Esophagus muscularis mucosa (tissue), 4 donors: ENCODE measurements around the gene MSMB. TPM values are rescaled to one million over a fixed set of nuclear protein-coding genes. Genes with fewer than 3 reads are reported as not detected.
"Not testable (repeated sequence)": the region's sequence is repeated elsewhere in the genome, so short reads cannot be mapped to it uniquely, and the experiment has no call there.

Experiments used
- DNase-seq: peaks from one replicate; pipeline ENCODE4 v3.0.0-alpha.2; 2017; ENCODE audit errors: extremely low spot score
- H3K27ac ChIP-seq, 4 donors: fragments of 200-600 bp; sonication (generic); replicated peaks in 1 of 4; 1 replicate in 3 of 4; 2 replicates in 1 of 4; pipeline ENCODE4 v1.5.1; 2016 to 2019; ENCODE audit warnings: mild to moderate bottlenecking in 1 of 4
- H3K27me3 ChIP-seq, 4 donors: fragments of 200-600 bp; sonication (generic); one replicate each; pipeline versions ENCODE4 v1.5.1 to v1.6.0; 2016 to 2019
- H3K36me3 ChIP-seq, 4 donors: fragments of 200-600 bp; sonication (generic); one replicate each; pipeline ENCODE4 v1.5.1; 2016 to 2019
- H3K4me1 ChIP-seq, 4 donors: fragments of 200-600 bp; sonication (generic); one replicate each; pipeline ENCODE4 v1.5.1; 2016 to 2019
- H3K4me3 ChIP-seq, 4 donors: fragments of 200-600 bp; sonication (generic); 1 replicate in 2 of 4; 2 replicates in 2 of 4; pipeline ENCODE4 v1.5.1; 2016 to 2019; ENCODE audit warnings: mild to moderate bottlenecking in 4 of 4, moderate library complexity in 1 of 4
- H3K9me3 ChIP-seq, 4 donors: fragments of 200-600 bp; sonication (generic); 1 replicate in 3 of 4; 2 replicates in 1 of 4; pipeline ENCODE4 v1.5.1; 2016 to 2019
- CTCF ChIP-seq, 3 experiments: fragments of 200-600 bp in 2 of 3; fragments of 450-650 bp in 1 of 3; sonication (generic) in 2 of 3; IDR thresholded peaks; one replicate each; pipeline ENCODE4 v1.5.1; 2017 to 2019; ENCODE audit warnings: antibody characterized with exemption in 3 of 3, mild to moderate bottlenecking in 2 of 3, moderate library complexity in 1 of 3
- EP300 ChIP-seq: sonication (generic); formaldehyde crosslinking; IDR thresholded peaks from one replicate; pipeline ENCODE4 v1.6.1; 2017; ENCODE audit warnings: antibody characterized with exemption
- POLR2A ChIP-seq: fragments of 450-650 bp; IDR thresholded peaks from one replicate; pipeline ENCODE4 v1.6.1; 2017; ENCODE audit warnings: antibody characterized with exemption, moderate library complexity, mild to moderate bottlenecking, low read depth
- POLR2AphosphoS5 ChIP-seq, 2 donors: sonication (generic); formaldehyde crosslinking; IDR thresholded peaks; one replicate each; pipeline ENCODE4 v1.6.1; 2017; ENCODE audit warnings: antibody characterized with exemption in 2 of 2
- whole genome bisulfite sequencing: methylation state at CpG from one replicate; pipeline ENCODE4 v1.1.5; 2018; 5-methylcytosine and 5-hydroxymethylcytosine counted together
- intact Hi-C: fragments of 100-400 bp; cut with DNase I; formaldehyde crosslinking; loops from one replicate; pipeline ENCODE4 v1.15.1; 2023
- small RNA-seq, 3 donors: library from RNA; depleted of rRNA; stranded (forward); fragments of <200 nt; gene quantifications; one replicate each; pipeline ENCODE3, GENCODE V24; 2016
- total RNA-seq, 4 donors: library from RNA; depleted of rRNA; stranded (reverse); fragments of >200 nt; gene quantifications; one replicate each; pipeline versions ENCODE4 v1.1.0 to v1.2.1, GENCODE V29; 2016

MSMB gene
- total RNA-seq, 4 donors from 2014 or later, result not detected

- Histone ChIP-seq H3K9me3 (no peaks in the 10 kb centered on the region), H3K36me3 (peaks cover 10 to 68% (median 51%) of the 10 kb centered on the region in 4 donors), H3K4me1 (no peaks in the 10 kb centered on the region), H3K27ac (no peak overlapping the region), H3K27me3 (no peaks in the 10 kb centered on the region), H3K4me3 (no peak overlapping the region)
- 85% methylated on average over 5 of the region's 5 CpGs for WGBS
- intact Hi-C loops, result no loop called here
- TF ChIP-seq POLR2AphosphoS5 (IDR thresholded peaks at IDR 0.05) (no peak), EP300 (no peak), POLR2A (no peak), CTCF (IDR thresholded peaks at IDR 0.05) (no peak)
- no peak for DNase-seq
Measured at GRCh38 chr10:45997994-45998763, 47.9 kb downstream of the MSMB start.

DNA sequence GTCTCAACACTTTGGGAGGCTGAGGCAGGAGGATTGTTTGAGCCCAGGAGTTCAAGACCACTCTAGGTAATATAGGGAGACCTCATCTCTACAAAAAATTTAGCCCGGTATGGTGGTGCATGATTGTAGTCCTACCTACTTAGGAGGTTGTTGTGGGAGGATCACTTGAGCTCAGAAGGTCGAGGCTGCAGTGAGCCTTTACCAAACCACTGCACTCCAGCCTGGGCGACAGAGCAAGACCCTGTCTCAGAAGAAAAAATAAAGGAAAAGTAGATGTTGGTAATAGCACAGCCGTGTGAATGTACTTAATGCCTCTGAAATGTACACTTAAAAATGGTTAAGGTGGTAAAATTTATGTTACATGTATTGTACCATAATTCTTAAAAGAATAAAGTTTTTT is 48.5 kb downstream of the MSMB start:
- intact Hi-C loops, result no loop called here
- Histone ChIP-seq H3K4me3 (no peak overlapping the region), H3K4me1 (no peaks in the 10 kb centered on the region), H3K27ac (no peak overlapping the region), H3K27me3 (no peaks in the 10 kb centered on the region), H3K36me3 (peaks cover 10 to 69% (median 46%) of the 10 kb centered on the region in 4 donors), H3K9me3 (no peaks in the 10 kb centered on the region)
- 95% methylated on average over 4 of the region's 4 CpGs for WGBS
- no peak for TF ChIP-seq POLR2AphosphoS5 (IDR thresholded peaks at IDR 0.05)
- DNase-seq, result no peak

DNA sequence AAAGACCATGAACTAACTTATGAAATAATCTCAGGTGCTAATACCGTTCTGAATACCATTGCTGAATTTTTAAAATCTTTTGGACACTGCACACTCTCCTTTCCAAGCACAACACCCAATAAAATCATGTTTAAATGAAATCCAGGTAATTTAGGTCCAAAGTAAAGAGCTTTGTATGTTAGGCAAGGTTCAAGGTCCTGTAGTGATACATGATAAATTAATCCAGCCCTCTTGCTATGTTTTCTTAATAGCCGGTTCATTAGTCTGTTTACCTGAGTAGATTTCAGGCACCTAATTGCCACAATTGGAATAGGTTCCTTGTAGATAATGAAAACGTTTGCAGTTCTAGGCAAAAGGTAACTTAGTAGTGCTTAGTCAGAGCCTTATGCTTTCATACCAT is 60.5 kb downstream of the MSMB start:
- H3K36me3 ChIP-seq, result peaks cover 7 to 60% (median 24%) of the 10 kb centered on the region in 4 donors
- intact Hi-C loops, DNase-seq, H3K4me3 ChIP-seq, H3K27me3 ChIP-seq, H3K9me3 ChIP-seq, H3K27ac ChIP-seq, H3K4me1 ChIP-seq: not testable (repeated sequence)
- WGBS, result 79% methylated on average over 3 of the region's 3 CpGs

- 81% methylated on average over 2 of the region's 2 CpGs for WGBS
- H3K4me1 ChIP-seq, DNase-seq, H3K27me3 ChIP-seq, H3K9me3 ChIP-seq, H3K4me3 ChIP-seq, H3K27ac ChIP-seq, intact Hi-C loops: not testable (repeated sequence)
- peaks cover 7 to 57% (median 20%) of the 10 kb centered on the region in 4 donors for H3K36me3 ChIP-seq
Measured at GRCh38 chr10:45984473-45984872, 61.6 kb downstream of the MSMB start.

DNA sequence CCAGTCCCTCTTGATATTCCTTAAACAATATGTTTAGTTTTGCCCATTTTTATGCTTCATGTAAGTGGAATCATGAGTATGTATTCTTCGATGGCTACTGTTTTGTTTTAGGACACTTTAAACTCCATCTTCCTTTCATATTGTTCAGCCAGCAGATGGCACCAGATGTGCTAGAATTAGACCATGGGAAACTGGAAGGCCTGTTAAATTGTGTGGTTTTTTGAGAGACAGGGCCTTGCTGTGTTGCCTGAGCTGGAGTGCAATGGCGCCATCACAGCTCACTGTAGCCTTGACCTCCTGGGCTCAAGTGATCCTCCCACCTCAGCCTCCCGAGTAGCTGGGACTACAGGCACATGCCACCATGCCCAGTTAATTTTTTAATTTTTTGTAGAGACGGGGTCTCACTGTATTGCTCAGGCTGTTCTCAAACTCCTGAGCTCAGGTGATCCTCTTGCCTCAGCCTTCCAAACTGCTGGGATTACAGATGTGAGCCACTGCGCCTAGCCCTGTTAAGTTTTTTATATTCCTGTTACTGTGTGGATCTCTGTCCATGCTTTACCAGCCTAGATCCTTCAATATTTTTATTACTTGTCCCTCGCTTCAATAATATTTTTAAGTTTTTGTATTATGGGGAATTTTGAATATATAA is 62.4 kb downstream of the MSMB start:
- WGBS, result 76% methylated on average over 6 of the region's 6 CpGs
- H3K4me3 ChIP-seq, DNase-seq, intact Hi-C loops, H3K9me3 ChIP-seq, H3K27ac ChIP-seq, H3K4me1 ChIP-seq, H3K27me3 ChIP-seq: not testable (repeated sequence)
- peaks cover 7 to 49% (median 17%) of the 10 kb centered on the region in 4 donors for H3K36me3 ChIP-seq
- TF ChIP-seq CTCF (IDR thresholded peaks at IDR 0.05), result peak in 2 of 3 experiments; percentile 27

Small RNA genes lying within 50 kb of the gene (small RNA-seq; reads per million reads assigned to genes)
- gene SNORA74C-1, result 0 reads per million in 3 donors

Other genes starting within 250 kb of the MSMB start
- gene AGAP4, start 198.8 kb downstream of the MSMB start, total RNA-seq, result 10 to 100 TPM in 1 of 4 donors, 1 to 10 TPM in 3; 7.5 to 14.9 (median 8.0) TPM
- 10 to 100 TPM; 52.9 to 66.9 (median 57.7) TPM for gene TIMM23, start 73.8 kb downstream of the MSMB start, total RNA-seq
- 100 to 1,000 TPM; 147 to 170 (median 157) TPM for gene NCOA4, start 15.6 kb downstream of the MSMB start, total RNA-seq
- not detected for gene ANTXRL, start 240.7 kb upstream of the MSMB start, total RNA-seq